ENCODE measurements around the gene TMEM182. TPM values are rescaled to one million over a fixed set of nuclear protein-coding genes. Genes with fewer than 3 reads are reported as not detected.

The TMEM182 gene
- total RNA-seq, 1 experiment from 2014 or later = 4.3 TPM

DNA sequence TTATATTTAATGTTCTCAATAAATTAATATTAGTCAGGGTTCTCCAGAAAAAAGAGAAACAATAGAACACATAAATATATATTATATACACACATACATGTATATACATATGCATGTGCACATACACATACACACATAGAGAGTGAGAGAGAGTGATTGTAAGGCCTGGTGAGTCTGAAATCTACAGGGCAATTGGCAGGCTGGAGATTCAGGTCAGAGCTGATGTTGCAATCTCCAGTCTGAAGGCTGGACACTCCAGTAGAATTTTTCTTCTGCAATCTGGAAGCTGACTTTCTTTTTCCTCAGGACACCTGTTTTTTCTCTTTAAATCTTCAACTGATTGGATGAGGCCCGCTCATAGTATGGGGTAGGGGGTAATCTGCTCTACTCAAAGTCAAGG is 3.2 kb downstream of the TMEM182 start:
- Mint-ChIP-seq H3K4me1 (no peaks in the 10 kb centered on the region), H3K9me3 (no peaks in the 10 kb centered on the region), H3K27ac (no peak overlapping the region), H3K36me3 (peaks cover 12% of the 10 kb centered on the region), H3K27me3 (ENCODE audit: low read depth) (no peaks in the 10 kb centered on the region), H3K4me3 (no peak overlapping the region)
- POLR2A ChIA-PET = no interaction called here
- DNase-seq (ENCODE audit: low spot score) (no peak), ATAC-seq (no peak)
- CTCF ChIA-PET = interaction anchor here (1.6 kb wide), 1 partner anchor 12 kb away, joined by 10 read pairs; no protein-coding TSS in a partner anchor
- TF ChIP-seq IRF2 (CRISPR knock-in tag; IDR thresholded peaks at IDR 0.05; ENCODE audit: borderline replicate concordance, low read depth) (no peak), FOXK1 (CRISPR knock-in tag; IDR thresholded peaks at IDR 0.05) (no peak)

DNA sequence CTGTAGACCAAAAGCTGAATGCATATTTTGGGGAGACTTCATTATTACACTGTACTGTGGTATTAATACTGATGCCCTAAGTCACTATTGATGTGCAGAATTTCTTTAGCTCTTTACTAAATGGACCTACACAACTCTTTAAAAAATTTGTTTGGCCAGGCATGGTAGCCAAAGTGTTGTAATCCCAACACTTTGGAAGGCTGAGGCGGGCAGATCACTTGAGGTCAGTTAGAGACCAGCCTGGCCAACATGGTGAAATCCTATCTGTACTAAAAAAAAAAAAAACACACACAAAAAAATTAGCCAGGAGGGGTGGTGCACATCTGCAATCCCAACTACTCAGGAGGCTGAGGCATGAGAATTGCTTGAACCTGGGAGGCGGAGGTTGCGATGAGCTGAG is 6.4 kb downstream of the TMEM182 start:
- H3K27ac Mint-ChIP-seq = no peak overlapping the region
- H3K4me3 Mint-ChIP-seq = no peak overlapping the region
- H3K9me3 Mint-ChIP-seq = no peaks in the 10 kb centered on the region
- ATAC-seq (no peak), DNase-seq (ENCODE audit: low spot score) (no peak)
- TF ChIP-seq, protein P1, sequence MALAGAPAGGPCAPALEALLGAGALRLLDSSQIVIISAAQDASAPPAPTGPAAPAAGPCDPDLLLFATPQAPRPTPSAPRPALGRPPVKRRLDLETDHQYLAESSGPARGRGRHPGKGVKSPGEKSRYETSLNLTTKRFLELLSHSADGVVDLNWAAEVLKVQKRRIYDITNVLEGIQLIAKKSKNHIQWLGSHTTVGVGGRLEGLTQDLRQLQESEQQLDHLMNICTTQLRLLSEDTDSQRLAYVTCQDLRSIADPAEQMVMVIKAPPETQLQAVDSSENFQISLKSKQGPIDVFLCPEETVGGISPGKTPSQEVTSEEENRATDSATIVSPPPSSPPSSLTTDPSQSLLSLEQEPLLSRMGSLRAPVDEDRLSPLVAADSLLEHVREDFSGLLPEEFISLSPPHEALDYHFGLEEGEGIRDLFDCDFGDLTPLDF (CRISPR knock-in tag; IDR thresholded peaks at IDR 0.05) = no peak
- no peak for TF ChIP-seq ESRRA (CRISPR knock-in tag; IDR thresholded peaks at IDR 0.05; ENCODE audit: borderline replicate concordance)
- no peak for TF ChIP-seq EMX1 (CRISPR knock-in tag; IDR thresholded peaks at IDR 0.05)
- TF ChIP-seq KAT7 (CRISPR knock-in tag; IDR thresholded peaks at IDR 0.05; ENCODE audit: borderline replicate concordance) = no peak
- no peak for TF ChIP-seq NR1H2 (CRISPR knock-in tag; IDR thresholded peaks at IDR 0.05)
- TF ChIP-seq RELA (CRISPR knock-in tag; IDR thresholded peaks at IDR 0.05; ENCODE audit: borderline replicate concordance) = no peak
- TF ChIP-seq, protein P2, sequence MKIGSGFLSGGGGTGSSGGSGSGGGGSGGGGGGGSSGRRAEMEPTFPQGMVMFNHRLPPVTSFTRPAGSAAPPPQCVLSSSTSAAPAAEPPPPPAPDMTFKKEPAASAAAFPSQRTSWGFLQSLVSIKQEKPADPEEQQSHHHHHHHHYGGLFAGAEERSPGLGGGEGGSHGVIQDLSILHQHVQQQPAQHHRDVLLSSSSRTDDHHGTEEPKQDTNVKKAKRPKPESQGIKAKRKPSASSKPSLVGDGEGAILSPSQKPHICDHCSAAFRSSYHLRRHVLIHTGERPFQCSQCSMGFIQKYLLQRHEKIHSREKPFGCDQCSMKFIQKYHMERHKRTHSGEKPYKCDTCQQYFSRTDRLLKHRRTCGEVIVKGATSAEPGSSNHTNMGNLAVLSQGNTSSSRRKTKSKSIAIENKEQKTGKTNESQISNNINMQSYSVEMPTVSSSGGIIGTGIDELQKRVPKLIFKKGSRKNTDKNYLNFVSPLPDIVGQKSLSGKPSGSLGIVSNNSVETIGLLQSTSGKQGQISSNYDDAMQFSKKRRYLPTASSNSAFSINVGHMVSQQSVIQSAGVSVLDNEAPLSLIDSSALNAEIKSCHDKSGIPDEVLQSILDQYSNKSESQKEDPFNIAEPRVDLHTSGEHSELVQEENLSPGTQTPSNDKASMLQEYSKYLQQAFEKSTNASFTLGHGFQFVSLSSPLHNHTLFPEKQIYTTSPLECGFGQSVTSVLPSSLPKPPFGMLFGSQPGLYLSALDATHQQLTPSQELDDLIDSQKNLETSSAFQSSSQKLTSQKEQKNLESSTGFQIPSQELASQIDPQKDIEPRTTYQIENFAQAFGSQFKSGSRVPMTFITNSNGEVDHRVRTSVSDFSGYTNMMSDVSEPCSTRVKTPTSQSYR (CRISPR knock-in tag; IDR thresholded peaks at IDR 0.05) = no peak
- TF ChIP-seq ZNF671 (CRISPR knock-in tag; IDR thresholded peaks at IDR 0.05) = no peak
- TF ChIP-seq, protein P3, sequence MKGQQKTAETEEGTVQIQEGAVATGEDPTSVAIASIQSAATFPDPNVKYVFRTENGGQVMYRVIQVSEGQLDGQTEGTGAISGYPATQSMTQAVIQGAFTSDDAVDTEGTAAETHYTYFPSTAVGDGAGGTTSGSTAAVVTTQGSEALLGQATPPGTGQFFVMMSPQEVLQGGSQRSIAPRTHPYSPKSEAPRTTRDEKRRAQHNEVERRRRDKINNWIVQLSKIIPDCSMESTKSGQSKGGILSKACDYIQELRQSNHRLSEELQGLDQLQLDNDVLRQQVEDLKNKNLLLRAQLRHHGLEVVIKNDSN (CRISPR knock-in tag; IDR thresholded peaks at IDR 0.05) = no peak
- no peak for TF ChIP-seq NR3C1 (CRISPR knock-in tag; conservative IDR thresholded peaks at IDR 0.05; ENCODE audit: low read depth)
- TF ChIP-seq CREM (CRISPR knock-in tag; IDR thresholded peaks at IDR 0.05) = no peak
- TF ChIP-seq, protein P4, sequence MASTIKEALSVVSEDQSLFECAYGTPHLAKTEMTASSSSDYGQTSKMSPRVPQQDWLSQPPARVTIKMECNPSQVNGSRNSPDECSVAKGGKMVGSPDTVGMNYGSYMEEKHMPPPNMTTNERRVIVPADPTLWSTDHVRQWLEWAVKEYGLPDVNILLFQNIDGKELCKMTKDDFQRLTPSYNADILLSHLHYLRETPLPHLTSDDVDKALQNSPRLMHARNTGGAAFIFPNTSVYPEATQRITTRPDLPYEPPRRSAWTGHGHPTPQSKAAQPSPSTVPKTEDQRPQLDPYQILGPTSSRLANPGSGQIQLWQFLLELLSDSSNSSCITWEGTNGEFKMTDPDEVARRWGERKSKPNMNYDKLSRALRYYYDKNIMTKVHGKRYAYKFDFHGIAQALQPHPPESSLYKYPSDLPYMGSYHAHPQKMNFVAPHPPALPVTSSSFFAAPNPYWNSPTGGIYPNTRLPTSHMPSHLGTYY (CRISPR knock-in tag; IDR thresholded peaks at IDR 0.05) = no peak
- TF ChIP-seq, protein P5, sequence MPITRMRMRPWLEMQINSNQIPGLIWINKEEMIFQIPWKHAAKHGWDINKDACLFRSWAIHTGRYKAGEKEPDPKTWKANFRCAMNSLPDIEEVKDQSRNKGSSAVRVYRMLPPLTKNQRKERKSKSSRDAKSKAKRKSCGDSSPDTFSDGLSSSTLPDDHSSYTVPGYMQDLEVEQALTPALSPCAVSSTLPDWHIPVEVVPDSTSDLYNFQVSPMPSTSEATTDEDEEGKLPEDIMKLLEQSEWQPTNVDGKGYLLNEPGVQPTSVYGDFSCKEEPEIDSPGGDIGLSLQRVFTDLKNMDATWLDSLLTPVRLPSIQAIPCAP (CRISPR knock-in tag; IDR thresholded peaks at IDR 0.05) = no peak
- TF ChIP-seq, protein P6, sequence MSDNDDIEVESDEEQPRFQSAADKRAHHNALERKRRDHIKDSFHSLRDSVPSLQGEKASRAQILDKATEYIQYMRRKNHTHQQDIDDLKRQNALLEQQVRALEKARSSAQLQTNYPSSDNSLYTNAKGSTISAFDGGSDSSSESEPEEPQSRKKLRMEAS (CRISPR knock-in tag; IDR thresholded peaks at IDR 0.05) = no peak
- TF ChIP-seq ELF4 (CRISPR knock-in tag; IDR thresholded peaks at IDR 0.05; ENCODE audit: low read depth) = no peak
- TF ChIP-seq ZNF416 (CRISPR knock-in tag; IDR thresholded peaks at IDR 0.05) = no peak
- no peak for TF ChIP-seq PRRX2 (CRISPR knock-in tag; IDR thresholded peaks at IDR 0.05)
- peaks cover 12% of the 10 kb centered on the region for H3K36me3 Mint-ChIP-seq
- CTCF ChIA-PET = interaction anchor here (1.6 kb wide), 1 partner anchor 14 kb away, joined by 5 read pairs; no protein-coding TSS in a partner anchor
- POLR2A ChIA-PET = no interaction called here
- peaks cover 6% of the 10 kb centered on the region for H3K4me1 Mint-ChIP-seq
- H3K27me3 Mint-ChIP-seq (ENCODE audit: low read depth) = no peaks in the 10 kb centered on the region
